Mammary epithelial cell (primary cell): ENCODE results near the gene CRLF2.
"Not testable (repeated sequence)": the region's sequence is repeated elsewhere in the genome, so short reads cannot be mapped to it uniquely, and the experiment has no call there.

Source experiments
- CTCF ChIP-seq, 2 donors: IDR thresholded peaks in 1 of 2; conservative IDR thresholded peaks in 1 of 2; 2 replicates each; pipeline ENCODE4 v1.5.1; 2011 to 2012; ENCODE audit warnings: inconsistent platforms in 2 of 2, low read length in 2 of 2, mild to moderate bottlenecking in 2 of 2, control low read depth in 1 of 2, low read depth in 1 of 2; ENCODE audit not compliant: insufficient read depth in 1 of 2; ENCODE audit errors: extremely low read depth in 1 of 2
- EZH2 ChIP-seq: IDR thresholded peaks from 2 replicates; pipeline ENCODE4 v1.6.1; 2012; ENCODE audit warnings: low read length, inconsistent platforms, borderline replicate concordance

GRCh38 chrX:1192196-1192595 lies 20.3 kb downstream of the CRLF2 start:
- TF ChIP-seq CTCF (conservative IDR thresholded peaks at IDR 0.05 in 1 of 2, IDR thresholded peaks at IDR 0.05 in 1 of 2; ENCODE audit: extremely low read depth in 1 of 2, insufficient read depth in 1 of 2, low read depth in 1 of 2, low read length in 2 of 2); EZH2: not testable (repeated sequence)
